HG03060 (cell line): Measurements from ENCODE around the gene GAPDHS.

Experiments
- ATAC-seq: cut with Tn5 transposase; IDR thresholded peaks from one replicate; pipeline ENCODE4 v1.9.1; 2021; ENCODE audit warnings: low read depth, moderate number of reproducible peaks; ENCODE audit not compliant: unreplicated experiment

The GAPDHS gene

DNA sequence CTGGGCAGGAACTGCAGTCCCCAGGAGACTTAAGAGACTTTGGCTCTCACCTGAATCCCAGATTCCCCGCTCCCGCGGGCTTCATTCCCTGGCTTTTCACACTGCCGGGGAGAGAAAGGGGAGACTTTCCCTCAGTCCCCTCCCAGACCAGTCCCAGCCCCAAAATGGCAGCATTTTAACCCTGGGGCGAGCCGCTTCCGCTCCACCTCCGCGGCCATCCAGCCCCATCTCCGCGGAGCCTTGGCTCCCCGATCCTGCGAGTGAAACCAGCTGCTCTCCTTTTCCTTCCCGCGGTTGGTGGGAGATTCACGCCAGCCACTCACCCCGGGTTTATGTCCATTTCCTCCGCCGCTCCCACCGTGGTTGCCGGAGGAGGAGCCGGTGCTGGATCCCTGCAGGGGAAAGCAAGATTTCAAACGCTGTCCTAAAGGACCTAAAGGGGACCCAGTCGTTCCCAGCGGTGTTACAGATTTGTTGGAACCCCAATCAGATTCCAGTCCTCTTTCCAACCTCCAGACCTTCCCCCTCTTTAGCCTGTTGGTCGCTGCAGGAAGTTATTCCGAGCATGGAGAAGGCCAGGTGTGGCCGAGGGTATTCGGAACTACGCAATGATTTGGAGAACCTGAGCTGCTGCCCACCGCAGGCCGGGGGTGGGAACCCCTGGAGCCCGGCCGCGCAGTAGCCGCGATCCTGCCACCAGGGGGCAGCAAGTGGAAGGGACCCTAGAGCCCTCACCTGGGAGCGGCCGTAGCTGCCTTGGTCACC, 23.2 kb upstream of the GAPDHS start:
- ATAC-seq, result no peak

- no peak for ATAC-seq
Observed at GRCh38 chr19:35510626-35510964, 22.7 kb upstream of the GAPDHS start.

DNA sequence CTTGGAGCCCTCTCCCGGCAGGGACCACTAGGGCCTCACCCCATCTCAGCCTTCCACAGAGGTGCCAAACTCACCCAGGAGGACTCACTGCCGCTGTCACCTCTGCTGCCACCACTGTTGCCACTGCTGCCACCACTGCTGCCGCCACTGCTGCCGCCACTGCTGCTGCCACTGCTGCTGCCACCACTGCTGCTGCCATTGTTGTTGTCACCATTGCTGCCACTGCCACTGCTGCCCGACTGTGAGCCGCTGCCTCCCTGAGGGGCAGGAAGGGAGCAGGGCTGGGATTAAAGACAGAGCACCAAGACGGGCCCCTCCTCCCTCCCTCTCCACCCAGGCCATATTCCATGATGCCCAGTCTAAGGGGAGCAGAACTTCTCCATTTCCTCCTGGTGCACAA, 21.9 kb upstream of the GAPDHS start:
- ATAC-seq, result no peak

DNA sequence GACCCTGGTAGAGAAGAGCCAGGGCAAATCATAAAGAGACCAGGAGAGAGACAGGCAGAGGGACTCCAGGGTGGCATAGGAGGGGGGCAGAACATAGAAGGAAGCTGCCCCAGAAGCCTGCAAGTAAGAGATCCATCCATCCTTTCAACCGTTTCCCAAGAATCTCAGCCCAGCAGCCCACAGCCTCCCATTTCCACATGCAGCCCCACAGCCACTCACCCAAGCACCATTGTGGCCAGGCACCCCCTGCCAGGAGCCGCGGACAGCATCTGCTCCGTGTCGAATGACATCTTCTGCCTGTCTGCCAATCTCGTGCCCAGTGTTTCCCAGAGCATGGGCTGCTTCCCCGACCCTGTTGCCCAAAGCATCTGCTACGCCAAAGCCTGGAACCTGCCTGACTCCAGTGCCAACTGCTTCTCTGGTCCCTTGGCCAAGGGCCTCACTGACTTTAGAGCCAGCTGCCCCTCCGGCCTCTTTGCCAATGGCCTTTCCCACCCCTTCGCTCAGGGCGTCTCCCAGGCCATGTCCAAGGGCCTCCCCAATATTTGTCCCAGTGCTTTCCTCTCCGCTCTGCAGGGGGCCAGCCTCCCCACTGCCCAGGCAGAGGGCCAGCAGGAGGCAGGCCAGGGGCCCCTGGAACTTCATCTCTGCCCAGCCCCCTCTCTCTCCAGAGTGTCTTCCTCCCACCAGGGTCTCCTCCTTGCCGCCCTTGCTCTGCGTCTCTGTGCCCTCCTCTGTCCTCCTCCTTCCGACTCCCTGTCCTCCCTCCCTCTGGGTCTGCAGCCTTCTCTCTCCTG, 20.2 kb upstream of the GAPDHS start:
- no peak for ATAC-seq

- ATAC-seq, result no peak
Observed at GRCh38 chr19:35513628-35514281, 19.5 kb upstream of the GAPDHS start, which contains the start of gene DMKN. DMKN (minus strand) TSS chr19:35513649; CDS start chr19:35513475, 174 bp downstream.

GRCh38 chr19:35514282-35514809, 18.9 kb upstream of the GAPDHS start:
- no peak for ATAC-seq

- no peak for ATAC-seq
Observed at GRCh38 chr19:35516310-35516709, 16.9 kb upstream of the GAPDHS start.

GRCh38 chr19:35517342-35517741, 15.9 kb upstream of the GAPDHS start:
- no peak for ATAC-seq

DNA sequence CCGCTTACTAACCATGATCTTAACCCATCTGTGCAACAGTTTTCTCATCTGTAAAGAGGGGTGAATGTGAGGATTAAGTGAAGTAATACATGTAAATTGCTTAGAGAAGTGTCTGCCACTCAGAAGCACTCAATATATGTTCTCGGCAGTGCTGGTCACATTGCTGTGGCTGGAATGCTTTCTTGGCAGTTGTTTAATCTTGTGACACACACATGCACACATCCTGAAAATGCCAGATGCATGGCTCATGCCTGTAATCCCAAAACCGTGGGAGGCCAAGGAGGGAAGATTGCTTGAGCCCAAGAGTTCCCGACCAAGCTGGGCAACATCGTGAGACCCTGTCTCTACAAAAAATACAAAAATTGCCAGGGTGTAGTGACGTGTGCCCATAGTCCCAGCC, 14.9 kb upstream of the GAPDHS start:
- ATAC-seq, result no peak

DNA sequence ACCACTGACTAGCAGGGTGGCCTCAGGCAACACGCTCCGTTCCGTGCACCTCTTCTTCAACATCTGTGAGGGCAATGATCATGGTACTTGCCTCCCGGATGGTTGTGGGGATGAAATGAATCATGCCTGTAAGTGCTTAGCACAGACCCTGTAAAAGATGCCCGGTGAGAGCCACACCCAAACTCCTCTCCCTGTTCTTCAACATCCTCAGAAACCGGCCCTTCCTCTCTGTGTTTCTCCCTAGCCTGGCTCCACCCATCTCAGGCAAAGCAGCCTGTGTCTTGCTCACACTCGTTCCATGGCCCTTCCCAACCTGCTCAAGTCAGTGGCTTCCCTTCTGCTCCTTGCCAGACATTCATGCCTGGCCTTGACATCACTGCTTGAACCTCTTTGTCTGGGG, 14.0 kb upstream of the GAPDHS start:
- no peak for ATAC-seq

- no peak for ATAC-seq
Observed at GRCh38 chr19:35521124-35521743, 12.0 kb upstream of the GAPDHS start.

DNA sequence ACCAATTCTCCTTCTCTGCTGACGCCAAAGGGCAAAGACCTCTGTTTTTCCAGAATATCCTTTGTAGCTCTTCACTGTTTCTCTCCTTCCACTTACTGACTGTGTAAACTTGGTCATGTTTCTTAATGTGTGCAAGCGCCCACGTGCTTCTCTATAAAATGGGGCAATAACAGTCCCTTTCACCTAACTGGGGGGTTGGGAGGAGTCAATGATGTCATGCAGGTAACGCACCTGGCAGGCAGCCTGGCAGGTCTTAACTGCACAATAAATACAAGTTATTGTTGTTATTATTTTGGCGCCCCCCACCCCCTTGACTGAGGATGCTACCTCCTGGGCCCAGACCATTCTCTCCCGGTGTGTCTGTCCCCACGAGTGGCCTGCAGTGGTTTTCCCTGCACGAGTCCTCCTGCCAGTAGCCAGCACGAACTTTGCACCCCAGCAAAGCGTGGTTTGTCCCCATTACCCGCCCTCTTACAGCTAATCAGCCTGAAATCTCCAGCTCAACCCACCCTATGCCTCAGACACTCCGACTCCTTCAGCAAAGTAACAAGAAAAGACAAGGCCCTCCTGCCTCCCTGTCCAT, 10.4 kb upstream of the GAPDHS start:
- no peak for ATAC-seq

GRCh38 chr19:35524181-35524837, 8.9 kb upstream of the GAPDHS start:
- ATAC-seq, result no peak

DNA sequence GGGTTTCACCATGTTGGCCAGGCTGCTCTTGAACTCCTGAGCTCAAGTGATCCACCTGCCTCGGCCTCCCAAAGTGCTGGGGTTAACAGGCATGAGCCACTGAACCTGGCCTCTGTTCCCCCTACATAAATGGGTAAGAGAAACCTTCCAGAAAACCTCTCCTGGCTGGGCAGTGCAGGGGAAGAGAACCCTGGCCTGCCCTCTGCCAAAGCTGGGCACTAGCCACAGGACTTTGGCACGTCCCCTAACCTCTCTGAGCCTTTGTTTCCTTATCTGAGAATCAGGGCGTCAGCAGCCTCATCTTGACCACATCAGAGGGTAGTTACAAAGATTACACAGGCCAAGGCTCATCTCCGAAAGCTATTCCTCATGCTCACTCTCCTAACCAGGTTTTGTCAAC, 7.4 kb upstream of the GAPDHS start:
- ATAC-seq, result no peak

DNA sequence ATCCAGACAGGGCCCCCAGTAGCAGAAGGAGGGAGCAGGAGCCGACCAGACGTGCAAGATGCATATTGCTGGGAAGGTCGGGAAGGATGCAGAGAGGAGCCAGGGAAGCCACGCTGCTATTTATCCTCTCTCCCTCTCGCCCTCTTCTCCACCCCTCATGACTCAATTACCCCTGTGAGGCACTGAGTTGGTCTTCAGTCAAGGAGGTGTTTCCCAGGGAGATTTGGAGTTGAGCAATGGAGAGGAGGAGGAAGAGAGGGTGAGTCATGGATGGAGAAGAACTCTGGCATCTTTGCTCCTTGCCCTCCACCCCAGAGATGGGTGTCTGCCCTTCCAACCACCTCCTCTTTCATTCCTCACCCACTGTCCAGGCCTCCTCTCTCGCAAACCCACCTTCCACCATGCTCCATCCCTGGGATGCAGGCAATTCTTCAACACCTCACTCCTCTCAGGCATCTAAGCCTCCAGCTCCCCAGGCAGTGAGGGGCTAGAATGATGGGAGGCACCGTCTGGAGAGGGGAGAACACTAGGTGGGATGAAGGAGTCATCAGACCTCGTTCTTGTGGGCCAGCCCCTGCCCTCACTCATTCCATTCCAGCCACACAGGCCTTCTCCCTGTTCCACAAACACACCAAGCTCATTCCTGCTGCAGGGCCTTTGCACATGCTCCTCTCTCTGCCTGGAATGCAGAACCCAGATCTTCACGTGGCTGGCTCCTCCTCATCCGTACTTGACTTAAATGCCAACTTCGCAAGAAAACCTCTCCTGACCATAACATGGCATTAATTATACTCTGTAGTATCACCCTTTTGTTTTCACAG, 4.8 kb upstream of the GAPDHS start, which contains the start of gene SBSN:
Gene SBSN (minus strand): TSS at position 94 of the 821 bp plus-strand sequence. CDS start 30 bp downstream, at position 64.
- ATAC-seq, result no peak

DNA sequence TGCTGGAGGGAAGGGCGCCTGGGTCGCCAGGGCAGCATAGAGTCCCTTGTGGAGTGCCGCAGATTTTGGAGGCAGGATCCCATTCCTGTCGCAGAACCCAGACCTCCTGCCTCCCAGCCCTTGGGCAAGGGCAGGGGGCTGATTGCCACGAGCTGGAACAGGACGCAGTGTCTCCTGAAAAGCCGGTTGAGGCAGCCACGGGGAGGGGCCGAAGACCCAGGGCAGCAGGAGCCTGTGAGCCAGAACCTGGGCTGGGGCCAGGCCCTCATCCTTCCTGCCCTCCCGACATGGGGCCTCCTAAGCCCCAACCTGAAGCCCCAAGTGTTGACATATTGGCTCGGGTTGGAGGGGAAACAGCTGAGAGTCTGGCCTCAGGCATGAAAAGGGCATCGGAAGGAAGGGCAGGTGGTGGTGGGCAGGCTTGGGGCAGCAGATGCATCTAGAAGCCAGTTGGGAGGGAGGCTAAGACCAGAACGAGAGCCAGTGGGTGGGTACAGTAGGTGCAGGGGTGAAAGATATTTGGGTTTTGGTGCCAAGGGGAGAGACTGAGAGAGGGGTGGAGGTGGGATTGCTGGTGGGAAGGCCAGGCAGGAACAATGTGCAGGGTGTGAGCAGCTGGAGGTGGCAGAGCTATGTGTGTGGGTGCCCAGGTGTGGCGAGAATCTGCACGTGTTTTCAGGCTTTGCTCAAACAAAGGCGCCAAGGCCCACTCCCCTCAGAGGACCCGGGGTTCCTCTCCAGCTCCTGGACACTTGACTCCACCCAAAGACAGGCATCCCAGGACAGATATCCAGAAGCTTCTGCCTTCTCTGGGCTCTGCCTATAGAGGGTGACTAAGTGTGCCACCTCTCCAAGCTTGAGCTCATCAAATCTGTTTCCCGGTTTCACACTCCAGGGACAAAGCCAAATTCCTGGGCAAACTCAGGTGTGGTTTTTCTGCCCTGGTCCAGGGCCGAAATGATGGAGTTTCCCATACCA, 3.7 kb upstream of the GAPDHS start:
- no peak for ATAC-seq

DNA sequence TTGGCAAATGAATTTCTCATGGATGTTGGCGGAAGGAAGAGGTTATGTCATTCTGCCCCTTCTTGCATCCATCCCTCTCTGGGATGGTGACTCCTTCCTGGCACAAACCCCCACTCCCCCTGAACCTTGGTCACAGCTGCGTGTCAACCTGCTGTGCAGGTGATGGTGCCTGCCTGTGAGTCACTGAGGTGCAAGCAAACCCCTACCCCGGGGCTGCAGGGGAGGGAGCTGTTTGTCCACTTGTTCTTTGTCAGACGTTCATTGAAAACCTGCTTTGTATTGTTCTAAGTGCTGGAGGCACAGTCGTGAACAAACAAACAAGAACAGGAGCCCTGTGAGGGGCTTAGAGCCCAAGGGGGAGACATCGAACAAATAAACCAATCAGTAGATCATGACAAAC, 2.0 kb upstream of the GAPDHS start:
- no peak for ATAC-seq
